ENCODE measurements around the gene COLEC11. TPM values are rescaled to one million over a fixed set of nuclear protein-coding genes. Genes with fewer than 3 reads are reported as not detected.
A peak's percentile ranks its signal among the peaks of the same experiment; 100 is the strongest.
"Not testable (repeated sequence)": the region's sequence is repeated elsewhere in the genome, so short reads cannot be mapped to it uniquely, and the experiment has no call there.

Gene COLEC11
- total RNA-seq, 1 donor from 2014 or later: 3.1 TPM

GRCh38 chr2:3602553-3603339, 7.8 kb downstream of the COLEC11 start:
- intact Hi-C loops (cut with DNase I): no loop called here
- no peak for DNase-seq (ENCODE audit: low spot score)

GRCh38 chr2:3603536-3604206, 8.8 kb downstream of the COLEC11 start:
- no peak for DNase-seq (ENCODE audit: low spot score)
- intact Hi-C loops (cut with DNase I): no loop called here

GRCh38 chr2:3604207-3604877, 9.4 kb downstream of the COLEC11 start:
- DNase-seq (ENCODE audit: low spot score): no peak
- intact Hi-C loops (cut with DNase I): no loop called here

GRCh38 chr2:3604991-3605961, 10.4 kb downstream of the COLEC11 start:
- DNase-seq (ENCODE audit: low spot score): no peak
- intact Hi-C loops (cut with DNase I): no loop called here

GRCh38 chr2:3606028-3606369, 11.1 kb downstream of the COLEC11 start:
- intact Hi-C loops (cut with DNase I): no loop called here
- DNase-seq (ENCODE audit: low spot score): no peak

- intact Hi-C loops (cut with DNase I): no loop called here
- DNase-seq (ENCODE audit: low spot score): no peak
Observed at GRCh38 chr2:3606370-3607201, 11.7 kb downstream of the COLEC11 start.

GRCh38 chr2:3608373-3609278, 13.7 kb downstream of the COLEC11 start:
- intact Hi-C loops (cut with DNase I): no loop called here
- DNase-seq (ENCODE audit: low spot score): peak; percentile 39

- intact Hi-C loops (cut with DNase I); DNase-seq (ENCODE audit: low spot score): not testable (repeated sequence)
Observed at GRCh38 chr2:3609279-3609673, 14.4 kb downstream of the COLEC11 start.

- peak; percentile 10 for DNase-seq (ENCODE audit: low spot score)
- intact Hi-C loops (cut with DNase I): no loop called here
Observed at GRCh38 chr2:3610415-3610814, 15.5 kb downstream of the COLEC11 start.

- intact Hi-C loops (cut with DNase I): no loop called here
- DNase-seq (ENCODE audit: low spot score): peak; percentile 39
Observed at GRCh38 chr2:3610881-3611505, 16.1 kb downstream of the COLEC11 start.

GRCh38 chr2:3611589-3611988, 16.7 kb downstream of the COLEC11 start:
- DNase-seq (ENCODE audit: low spot score): peak; percentile 66
- intact Hi-C loops (cut with DNase I): no loop called here

- peak; percentile 70 for DNase-seq (ENCODE audit: low spot score)
- intact Hi-C loops (cut with DNase I): no loop called here
Observed at GRCh38 chr2:3612639-3613523, 18.0 kb downstream of the COLEC11 start.

- peak; percentile 58 for DNase-seq (ENCODE audit: low spot score)
Observed at GRCh38 chr2:3613524-3613905, 18.6 kb downstream of the COLEC11 start.

GRCh38 chr2:3614743-3615142, 19.8 kb downstream of the COLEC11 start:
- intact Hi-C loops (cut with DNase I); DNase-seq (ENCODE audit: low spot score): not testable (repeated sequence)

More at GRCh38 chr2:3613524-3613905, 18.6 kb downstream of the COLEC11 start:
- intact Hi-C loops (cut with DNase I): no loop called here

- intact Hi-C loops (cut with DNase I): not testable (repeated sequence)
- DNase-seq (ENCODE audit: low spot score): peak; percentile 27
Observed at GRCh38 chr2:3615541-3616200, 20.8 kb downstream of the COLEC11 start.

Measured in cardiac septum (tissue), 1 donor.